ENCODE measurements around the gene RELL2.

Gene RELL2

DNA sequence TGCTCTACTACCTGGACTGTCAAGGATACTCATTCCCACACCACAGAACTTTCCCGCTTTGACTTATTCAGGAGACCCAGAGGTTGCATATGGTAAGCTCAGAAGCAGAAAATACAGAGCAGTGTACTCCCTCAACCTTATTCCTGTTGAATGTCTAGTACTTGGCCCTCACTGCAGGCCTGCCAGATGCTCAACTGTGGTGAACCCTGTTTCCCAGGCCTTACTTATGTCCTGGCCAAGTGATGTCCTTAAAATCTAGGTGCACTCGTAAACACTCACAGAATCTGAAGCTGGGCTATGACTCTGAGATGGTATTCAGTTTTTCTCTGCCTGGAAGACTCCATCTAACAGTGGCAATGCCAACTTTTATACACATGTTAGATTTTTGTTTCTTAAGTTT, 39.0 kb upstream of the RELL2 start:
- TF ChIP-seq SIN3A (IDR thresholded peaks at IDR 0.05; ENCODE audit: borderline replicate concordance, insufficient read depth, low read length) (no peak), POLR2AphosphoS5 (IDR thresholded peaks at IDR 0.05; ENCODE audit: low read depth, low read length) (no peak), TAF1 (IDR thresholded peaks at IDR 0.05; ENCODE audit: borderline replicate concordance, insufficient read depth, low read length) (no peak), FOXP2 (optimal IDR thresholded peaks at IDR 0.05; ENCODE audit: borderline replicate concordance, extremely low read depth, extremely low read length, insufficient read depth) (no peak)
- TF ChIP-seq, protein P1, sequence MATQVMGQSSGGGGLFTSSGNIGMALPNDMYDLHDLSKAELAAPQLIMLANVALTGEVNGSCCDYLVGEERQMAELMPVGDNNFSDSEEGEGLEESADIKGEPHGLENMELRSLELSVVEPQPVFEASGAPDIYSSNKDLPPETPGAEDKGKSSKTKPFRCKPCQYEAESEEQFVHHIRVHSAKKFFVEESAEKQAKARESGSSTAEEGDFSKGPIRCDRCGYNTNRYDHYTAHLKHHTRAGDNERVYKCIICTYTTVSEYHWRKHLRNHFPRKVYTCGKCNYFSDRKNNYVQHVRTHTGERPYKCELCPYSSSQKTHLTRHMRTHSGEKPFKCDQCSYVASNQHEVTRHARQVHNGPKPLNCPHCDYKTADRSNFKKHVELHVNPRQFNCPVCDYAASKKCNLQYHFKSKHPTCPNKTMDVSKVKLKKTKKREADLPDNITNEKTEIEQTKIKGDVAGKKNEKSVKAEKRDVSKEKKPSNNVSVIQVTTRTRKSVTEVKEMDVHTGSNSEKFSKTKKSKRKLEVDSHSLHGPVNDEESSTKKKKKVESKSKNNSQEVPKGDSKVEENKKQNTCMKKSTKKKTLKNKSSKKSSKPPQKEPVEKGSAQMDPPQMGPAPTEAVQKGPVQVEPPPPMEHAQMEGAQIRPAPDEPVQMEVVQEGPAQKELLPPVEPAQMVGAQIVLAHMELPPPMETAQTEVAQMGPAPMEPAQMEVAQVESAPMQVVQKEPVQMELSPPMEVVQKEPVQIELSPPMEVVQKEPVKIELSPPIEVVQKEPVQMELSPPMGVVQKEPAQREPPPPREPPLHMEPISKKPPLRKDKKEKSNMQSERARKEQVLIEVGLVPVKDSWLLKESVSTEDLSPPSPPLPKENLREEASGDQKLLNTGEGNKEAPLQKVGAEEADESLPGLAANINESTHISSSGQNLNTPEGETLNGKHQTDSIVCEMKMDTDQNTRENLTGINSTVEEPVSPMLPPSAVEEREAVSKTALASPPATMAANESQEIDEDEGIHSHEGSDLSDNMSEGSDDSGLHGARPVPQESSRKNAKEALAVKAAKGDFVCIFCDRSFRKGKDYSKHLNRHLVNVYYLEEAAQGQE (IDR thresholded peaks at IDR 0.05; ENCODE audit: insufficient read depth in 1 of 2, low read depth in 2 of 2, low read length in 2 of 2): no peak

DNA sequence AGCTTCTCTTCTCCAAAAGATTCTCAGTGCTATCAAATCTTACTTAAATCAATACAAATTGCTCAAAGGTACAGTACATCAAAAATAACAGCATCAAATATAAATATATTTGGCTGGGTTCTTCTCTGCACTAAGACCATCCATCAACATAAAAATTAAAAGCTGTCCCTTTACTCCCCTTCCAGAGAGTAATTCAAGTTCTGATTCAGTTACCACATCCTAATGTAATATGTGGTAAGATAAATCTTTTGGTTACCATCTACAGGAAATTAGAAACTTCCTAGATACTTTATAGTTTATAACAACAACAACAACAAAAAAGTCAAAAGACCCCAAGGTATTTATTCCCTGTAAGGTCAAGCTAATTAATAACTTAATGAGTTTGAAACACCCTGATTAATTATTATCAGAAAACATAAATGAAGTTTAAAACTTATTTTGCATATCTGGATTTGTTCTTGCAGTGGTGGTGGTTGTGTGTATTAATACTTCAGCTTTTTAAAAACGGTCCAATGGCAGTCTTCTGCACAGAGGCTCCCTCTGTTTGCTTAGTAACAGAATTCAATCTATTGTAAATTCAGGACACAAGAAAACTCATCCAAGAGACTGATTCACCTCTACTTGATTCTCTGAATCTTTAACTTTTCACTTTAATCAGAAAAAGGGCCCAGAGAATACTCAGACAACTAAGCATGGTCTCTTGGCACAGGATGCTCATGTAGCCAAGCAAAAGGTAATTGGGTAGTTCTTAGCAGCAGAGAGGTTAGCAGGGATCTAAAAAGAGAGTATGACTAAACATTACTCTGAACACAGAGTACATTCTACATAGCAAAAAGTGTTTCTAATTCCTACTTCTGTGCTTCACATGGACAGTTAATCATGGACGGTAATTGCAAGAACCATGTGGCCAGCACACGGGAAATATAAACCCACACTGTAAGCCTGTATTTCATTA, 38.1 kb upstream of the RELL2 start:
- no peak for TF ChIP-seq FOXP2 (optimal IDR thresholded peaks at IDR 0.05; ENCODE audit: borderline replicate concordance, extremely low read depth, extremely low read length, insufficient read depth)
- no peak for TF ChIP-seq SIN3A (IDR thresholded peaks at IDR 0.05; ENCODE audit: borderline replicate concordance, insufficient read depth, low read length)
- TF ChIP-seq, protein P1 (IDR thresholded peaks at IDR 0.05; ENCODE audit: insufficient read depth in 1 of 2, low read depth in 2 of 2, low read length in 2 of 2): no peak
- TF ChIP-seq TAF1 (IDR thresholded peaks at IDR 0.05; ENCODE audit: borderline replicate concordance, insufficient read depth, low read length): no peak
- no peak for TF ChIP-seq POLR2AphosphoS5 (IDR thresholded peaks at IDR 0.05; ENCODE audit: low read depth, low read length)

DNA sequence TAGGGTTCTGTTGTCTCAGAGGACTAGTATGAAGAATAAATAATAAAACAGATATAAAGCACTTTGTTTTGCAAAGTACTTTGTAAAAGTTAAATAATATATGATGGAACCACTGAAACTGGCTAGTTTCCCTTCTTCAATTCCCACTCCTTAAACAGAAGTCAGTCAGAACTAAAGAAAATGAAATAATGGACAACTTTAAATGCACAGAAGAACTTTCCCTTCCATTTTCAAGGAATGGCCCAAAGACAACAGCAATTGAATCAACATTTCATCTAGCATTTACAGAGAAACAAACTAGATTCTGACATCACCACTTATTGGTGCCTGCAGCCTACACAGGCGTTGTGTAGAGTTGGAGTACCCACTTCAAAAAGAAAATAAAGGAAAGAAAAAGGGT, 34.2 kb upstream of the RELL2 start:
- TF ChIP-seq FOXP2 (optimal IDR thresholded peaks at IDR 0.05; ENCODE audit: borderline replicate concordance, extremely low read depth, extremely low read length, insufficient read depth) (no peak), SIN3A (IDR thresholded peaks at IDR 0.05; ENCODE audit: borderline replicate concordance, insufficient read depth, low read length) (no peak), TAF1 (IDR thresholded peaks at IDR 0.05; ENCODE audit: borderline replicate concordance, insufficient read depth, low read length) (no peak), POLR2AphosphoS5 (IDR thresholded peaks at IDR 0.05; ENCODE audit: low read depth, low read length) (no peak)
- TF ChIP-seq, protein P1 (IDR thresholded peaks at IDR 0.05; ENCODE audit: insufficient read depth in 1 of 2, low read depth in 2 of 2, low read length in 2 of 2): no peak

DNA sequence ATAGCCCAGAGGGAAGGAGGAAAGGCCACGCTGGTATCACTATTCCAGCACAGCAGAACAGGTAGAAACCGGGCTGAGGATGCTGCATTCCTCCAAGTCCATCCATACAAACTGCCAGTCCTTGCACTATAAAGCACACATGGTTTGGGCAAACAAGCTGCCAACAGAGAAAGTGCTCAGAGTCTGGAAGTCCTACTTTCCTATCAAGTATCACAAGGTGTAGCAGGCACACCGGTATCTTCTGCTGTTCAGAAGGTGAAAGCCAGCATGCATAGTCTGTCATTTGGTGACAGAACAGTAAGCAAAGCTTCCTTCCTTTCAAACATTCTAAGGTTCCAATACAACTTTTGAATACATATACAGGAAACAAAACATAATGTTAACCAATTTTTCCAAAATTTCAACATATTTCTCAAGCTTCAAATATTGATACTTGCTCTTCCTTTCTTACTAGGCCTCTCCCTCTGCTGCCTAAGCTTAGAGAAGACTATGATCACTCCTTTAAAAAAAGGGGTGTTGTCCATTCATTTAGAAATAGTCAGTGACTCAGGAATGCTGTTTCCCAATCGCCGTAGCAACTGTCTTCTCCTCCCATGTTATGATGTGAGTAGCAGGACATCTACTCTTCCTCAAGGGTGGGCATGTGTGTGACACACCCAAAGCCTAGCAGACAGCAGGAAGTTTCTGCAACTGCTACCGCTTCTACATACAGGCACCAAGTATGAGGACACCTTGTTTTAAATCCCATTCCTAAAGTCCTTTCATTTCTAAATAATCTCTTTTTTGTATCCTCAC, 32.7 kb upstream of the RELL2 start:
- TF ChIP-seq, protein P1 (IDR thresholded peaks at IDR 0.05; ENCODE audit: insufficient read depth in 1 of 2, low read depth in 2 of 2, low read length in 2 of 2): no peak
- no peak for TF ChIP-seq TAF1 (IDR thresholded peaks at IDR 0.05; ENCODE audit: borderline replicate concordance, insufficient read depth, low read length)
- TF ChIP-seq POLR2AphosphoS5 (IDR thresholded peaks at IDR 0.05; ENCODE audit: low read depth, low read length): no peak

Data from PFSK-1 (cell line).